NCI-H226 (cell line): ENCODE data around the gene DNAJA2.

ENCODE experiments used
- DNase-seq: peaks from one replicate; pipeline ENCODE4 v3.0.0-alpha.2; 2015

Gene DNAJA2

GRCh38 chr16:46924402-46924801 is 49.1 kb downstream of the DNAJA2 start:
- no peak for DNase-seq

DNA sequence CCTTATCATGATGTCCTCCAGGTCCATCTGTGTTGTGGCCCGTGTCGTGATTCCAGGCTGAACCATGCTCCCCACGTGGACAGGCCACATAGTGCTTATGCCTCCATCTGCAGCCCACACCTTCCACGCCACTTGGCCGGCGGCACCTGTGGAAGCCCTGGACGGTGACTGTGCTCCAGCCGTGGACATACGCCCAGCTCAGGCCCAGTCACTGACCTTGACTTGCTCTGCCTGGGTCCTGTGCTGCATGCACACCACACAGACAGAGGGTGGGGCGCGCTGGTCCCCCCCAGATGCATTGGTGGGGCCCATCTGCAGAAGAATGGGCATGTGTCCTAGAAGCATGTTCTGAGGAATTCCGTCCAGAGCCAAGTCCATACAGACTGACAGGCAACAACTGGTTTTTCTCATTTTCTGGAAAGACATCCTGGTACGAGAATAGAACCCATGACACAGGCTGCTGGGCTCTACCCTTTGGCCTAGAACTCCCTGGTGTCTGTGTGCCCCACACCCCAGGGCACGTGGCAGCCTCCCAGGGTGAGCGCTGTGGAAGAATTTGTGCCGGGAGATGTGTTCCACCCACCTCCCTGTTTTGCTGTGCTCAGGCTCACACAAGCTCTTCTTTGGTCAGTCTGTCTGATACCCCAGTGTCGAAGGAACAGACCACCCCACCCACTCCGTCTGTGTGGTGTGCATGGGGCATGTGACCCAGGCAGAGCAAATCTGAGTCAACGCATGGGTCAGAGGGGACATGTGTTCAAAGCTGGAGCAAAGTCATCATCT is 49.8 kb downstream of the DNAJA2 start:
- no peak for DNase-seq

GRCh38 chr16:46922239-46922638 is 51.2 kb downstream of the DNAJA2 start:
- DNase-seq = no peak

GRCh38 chr16:46920402-46921068 is 52.9 kb downstream of the DNAJA2 start:
- no peak for DNase-seq

DNA sequence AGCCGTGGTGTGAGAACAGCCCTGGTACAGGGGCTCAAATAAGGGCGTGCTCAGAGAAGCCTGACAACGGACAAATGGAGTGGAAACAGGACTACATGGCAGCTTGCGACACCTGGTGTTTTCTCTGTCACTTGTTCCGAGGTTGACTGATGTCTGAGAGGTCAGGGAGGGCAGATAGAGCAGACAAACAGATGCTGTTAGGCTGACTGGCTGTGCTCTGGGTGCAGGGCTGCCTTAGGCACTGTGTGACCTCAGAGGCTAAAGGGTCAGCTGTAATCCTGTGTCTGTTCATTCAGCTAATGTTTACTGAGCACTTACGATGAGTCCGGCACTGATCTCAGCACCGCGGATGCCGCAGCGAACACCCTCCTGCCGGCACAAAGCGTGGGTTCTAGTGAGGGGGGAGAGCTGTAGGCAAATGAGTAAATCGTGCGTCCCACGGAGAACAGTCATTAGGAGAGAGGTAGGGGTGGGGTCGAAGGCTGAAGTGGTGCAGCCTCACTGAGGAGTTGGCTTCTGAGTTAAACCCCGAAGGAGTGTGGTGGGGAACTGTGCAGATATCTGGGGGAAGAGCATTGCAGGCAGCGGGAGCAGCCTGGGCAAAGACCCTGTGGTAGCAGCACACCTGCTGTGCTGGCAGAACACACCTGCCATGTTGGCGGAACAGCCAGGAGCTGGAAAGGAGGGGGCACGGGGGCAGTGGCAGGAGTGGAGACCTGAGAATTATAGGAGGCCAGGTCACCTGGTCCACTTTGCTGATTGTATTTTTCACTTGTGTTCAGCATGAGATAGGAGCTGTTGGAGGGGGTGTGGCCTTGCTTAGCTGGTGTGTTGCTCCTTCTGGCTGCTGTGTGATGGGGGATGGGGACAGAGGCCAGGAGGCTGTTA is 54.3 kb downstream of the DNAJA2 start:
- no peak for DNase-seq

DNA sequence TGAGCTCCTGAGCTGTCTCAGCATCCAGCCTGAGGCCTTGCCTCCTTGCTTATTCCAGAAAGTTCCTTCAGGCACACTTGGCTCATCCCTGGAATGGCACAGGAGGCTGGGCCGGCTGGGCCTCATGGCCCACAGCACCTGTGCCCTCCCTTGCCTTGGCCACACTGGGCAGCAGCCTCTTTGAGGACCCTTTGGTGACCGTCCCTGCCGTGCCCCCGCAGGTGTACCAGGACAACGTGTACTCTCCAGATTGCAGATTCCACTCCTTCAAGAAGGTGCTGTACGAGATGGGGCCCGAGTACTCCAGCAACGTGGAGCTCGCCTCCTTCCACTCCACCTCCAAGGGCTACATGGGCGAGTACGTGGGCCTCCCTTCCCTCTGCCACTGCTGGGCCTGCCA is 55.1 kb downstream of the DNAJA2 start:
- no peak for DNase-seq

- DNase-seq = peak; percentile 46
Observed at GRCh38 chr16:46916980-46917379, 56.5 kb downstream of the DNAJA2 start.

GRCh38 chr16:46915483-46916025 is 57.9 kb downstream of the DNAJA2 start:
- DNase-seq = no peak

GRCh38 chr16:46914556-46915201 is 58.8 kb downstream of the DNAJA2 start:
- DNase-seq = no peak

DNA sequence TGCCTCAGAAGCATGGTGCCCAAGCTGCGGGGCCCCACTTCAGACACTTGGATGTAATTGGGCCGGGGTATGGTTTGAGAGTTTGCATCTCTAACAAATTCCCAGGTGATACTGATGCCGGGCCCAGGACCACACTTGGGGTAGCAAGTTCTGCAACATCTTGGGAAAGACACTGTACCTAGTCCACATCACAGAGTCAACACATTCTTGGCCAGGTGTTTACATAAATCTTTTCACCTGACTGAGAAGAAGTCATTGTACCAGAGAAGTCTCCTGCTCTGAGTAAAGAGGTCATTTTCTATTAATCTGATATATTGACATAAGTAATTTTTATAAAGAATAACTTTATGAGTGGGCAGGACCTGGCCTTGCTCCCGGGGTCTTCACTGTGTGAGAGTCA is 61.8 kb downstream of the DNAJA2 start:
- DNase-seq = no peak

- no peak for DNase-seq
Observed at GRCh38 chr16:46911038-46911437, 62.4 kb downstream of the DNAJA2 start.

GRCh38 chr16:46908540-46909372 is 64.7 kb downstream of the DNAJA2 start:
- peak; percentile 23 for DNase-seq

- no peak for DNase-seq
Observed at GRCh38 chr16:46907061-46907774, 66.3 kb downstream of the DNAJA2 start.

DNA sequence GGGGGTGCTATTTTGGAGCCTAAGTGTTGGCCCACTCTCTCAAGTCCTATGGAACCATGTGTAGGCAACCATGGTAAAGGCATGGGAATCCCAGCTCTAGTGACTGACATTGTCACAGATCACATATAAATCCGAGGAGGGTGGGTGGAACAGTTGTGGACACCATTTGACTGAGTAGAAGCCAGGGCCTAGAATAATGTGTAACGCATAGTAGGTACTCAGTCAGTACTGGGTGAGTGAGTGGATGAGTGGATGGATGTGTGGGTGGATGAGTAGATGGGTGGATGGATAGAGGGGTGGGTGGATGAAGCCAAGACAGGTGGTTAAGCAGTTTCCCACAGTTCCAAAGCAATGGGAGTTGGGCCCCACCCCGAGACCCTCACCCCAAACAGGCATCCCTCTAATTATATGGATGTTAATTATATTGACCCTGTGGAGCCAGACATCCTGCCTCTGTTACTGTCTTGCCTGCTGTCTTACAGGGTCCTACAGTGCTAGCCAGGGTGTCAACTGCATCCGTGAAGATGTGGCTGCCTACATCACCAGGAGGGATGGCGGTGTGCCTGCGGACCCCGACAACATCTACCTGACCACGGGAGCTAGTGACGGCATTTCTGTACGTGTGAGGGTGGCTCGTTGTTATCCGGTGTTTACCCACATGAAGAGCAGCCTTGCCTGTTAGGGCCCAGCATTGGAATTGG is 67.0 kb downstream of the DNAJA2 start:
- no peak for DNase-seq
